ENCODE measurements around the gene PLA1A.
A peak's percentile ranks its signal among the peaks of the same experiment; 100 is the strongest.

Gene PLA1A

GRCh38 chr3:119637679-119638477 is 40.2 kb downstream of the PLA1A start:
- DNase-seq (ENCODE audit: low read depth), result peak; percentile 70

- no peak for DNase-seq (ENCODE audit: low read depth)
These were observed 42.0 kb downstream of the PLA1A start for GRCh38 chr3:119639494-119640350.

GRCh38 chr3:119641416-119641815 is 43.7 kb downstream of the PLA1A start:
- DNase-seq (ENCODE audit: low read depth), result no peak

- DNase-seq (ENCODE audit: low read depth), result no peak
These were observed 45.2 kb downstream of the PLA1A start for GRCh38 chr3:119642746-119643473.

GRCh38 chr3:119643528-119643927 is 45.8 kb downstream of the PLA1A start:
- no peak for DNase-seq (ENCODE audit: low read depth)

- DNase-seq (ENCODE audit: low read depth), result no peak
These were observed 46.8 kb downstream of the PLA1A start for GRCh38 chr3:119644481-119644880.

GRCh38 chr3:119645813-119646212 is 48.1 kb downstream of the PLA1A start:
- no peak for DNase-seq (ENCODE audit: low read depth)

- DNase-seq (ENCODE audit: low read depth), result no peak
These were observed 49.5 kb downstream of the PLA1A start for GRCh38 chr3:119647171-119647570.

GRCh38 chr3:119647843-119648575 is 50.3 kb downstream of the PLA1A start:
- no peak for DNase-seq (ENCODE audit: low read depth)

- DNase-seq (ENCODE audit: low read depth), result no peak
These were observed 52.1 kb downstream of the PLA1A start for GRCh38 chr3:119649761-119650160.

GRCh38 chr3:119652306-119653033 is 54.8 kb downstream of the PLA1A start:
- DNase-seq (ENCODE audit: low read depth), result no peak

- DNase-seq (ENCODE audit: low read depth), result no peak
These were observed 56.2 kb downstream of the PLA1A start for GRCh38 chr3:119653876-119654275.

- DNase-seq (ENCODE audit: low read depth), result no peak
These were observed 60.4 kb downstream of the PLA1A start for GRCh38 chr3:119657887-119658702.

- no peak for DNase-seq (ENCODE audit: low read depth)
These were observed 61.3 kb downstream of the PLA1A start for GRCh38 chr3:119658994-119659393.

- DNase-seq (ENCODE audit: low read depth), result no peak
These were observed 62.1 kb downstream of the PLA1A start for GRCh38 chr3:119659606-119660291.

- DNase-seq (ENCODE audit: low read depth), result no peak
These were observed 63.1 kb downstream of the PLA1A start, which contains the start of gene POPDC2 for GRCh38 chr3:119660474-119661440. TSS of gene POPDC2 (minus strand) at chr3:119660589. CDS start at chr3:119660423, 166 bp downstream.

GRCh38 chr3:119662604-119663373 is 65.1 kb downstream of the PLA1A start:
- DNase-seq (ENCODE audit: low read depth), result peak; percentile 40
